Glutamatergic neuron (in vitro differentiated cells): Measurements from ENCODE around the gene CENPO. TPM values are rescaled to one million over a fixed set of nuclear protein-coding genes. Genes with fewer than 3 reads are reported as not detected.

ENCODE experiments used
- DNase-seq: peaks from one replicate; pipeline ENCODE4 v3.0.0; 2022
- H3K27ac Mint-ChIP-seq: one replicate; pipeline ENCODE4 v1.8.0; 2020; ENCODE audit warnings: mild to moderate bottlenecking, mixed read lengths, inconsistent platforms; ENCODE audit not compliant: unreplicated experiment
- H3K27me3 Mint-ChIP-seq: one replicate; pipeline ENCODE4 v1.8.0; 2020; ENCODE audit warnings: mild to moderate bottlenecking, moderate library complexity, mixed read lengths, inconsistent platforms; ENCODE audit not compliant: unreplicated experiment
- H3K36me3 Mint-ChIP-seq: one replicate; pipeline ENCODE4 v1.8.0; 2020; ENCODE audit warnings: mild to moderate bottlenecking, mixed read lengths, inconsistent platforms; ENCODE audit not compliant: unreplicated experiment
- H3K4me1 Mint-ChIP-seq: one replicate; pipeline ENCODE4 v1.8.0; 2020; ENCODE audit warnings: mild to moderate bottlenecking, low read depth, mixed read lengths, inconsistent platforms; ENCODE audit not compliant: unreplicated experiment
- H3K4me3 Mint-ChIP-seq: one replicate; pipeline ENCODE4 v1.8.0; 2020; ENCODE audit warnings: mild to moderate bottlenecking, mixed read lengths, inconsistent platforms; ENCODE audit not compliant: unreplicated experiment
- H3K9me3 Mint-ChIP-seq: one replicate; pipeline ENCODE4 v1.8.0; 2020; ENCODE audit warnings: mild to moderate bottlenecking, moderate library complexity, mixed read lengths, inconsistent platforms; ENCODE audit not compliant: unreplicated experiment
- CTCF ChIP-seq: fragments of 200-600 bp; sonication (generic); IDR thresholded peaks from one replicate; pipeline ENCODE4 v1.5.0; 2021; ENCODE audit not compliant: partially characterized antibody, unreplicated experiment
- total RNA-seq: library from RNA; stranded (reverse); fragmentation: NEBNext Ultra II Directional; extraction: Animal tissue kit (Norgen Biotek cat#: 25700); gene quantifications from one replicate; pipeline ENCODE4 v1.2.1, GENCODE V29; 2021; ENCODE audit not compliant: unreplicated experiment

Gene CENPO
- total RNA-seq, 1 donor from 2014 or later = 26.5 TPM

GRCh38 chr2:24819442-24820174, 26.4 kb downstream of the CENPO start:
- H3K9me3 Mint-ChIP-seq = peaks cover 4% of the 10 kb centered on the region
- H3K4me3 Mint-ChIP-seq = no peak overlapping the region
- no peak for TF ChIP-seq CTCF
- H3K4me1 Mint-ChIP-seq = peaks cover 10% of the 10 kb centered on the region
- DNase-seq = no peak
- peaks cover 7% of the 10 kb centered on the region for H3K36me3 Mint-ChIP-seq
- peaks cover 4% of the 10 kb centered on the region for H3K27me3 Mint-ChIP-seq
- H3K27ac Mint-ChIP-seq = no peak overlapping the region

GRCh38 chr2:24820175-24820513, 26.9 kb downstream of the CENPO start:
- Mint-ChIP-seq H3K9me3 (peaks cover 4% of the 10 kb centered on the region), H3K4me1 (peaks cover 10% of the 10 kb centered on the region), H3K27me3 (peaks cover 4% of the 10 kb centered on the region), H3K27ac (no peak overlapping the region), H3K4me3 (no peak overlapping the region), H3K36me3 (peaks cover 7% of the 10 kb centered on the region)
- TF ChIP-seq CTCF = no peak
- DNase-seq = no peak

- no peak for DNase-seq
- H3K27me3 Mint-ChIP-seq = peaks cover 4% of the 10 kb centered on the region
- no peak overlapping the region for H3K4me3 Mint-ChIP-seq
- TF ChIP-seq CTCF = no peak
- H3K9me3 Mint-ChIP-seq = peaks cover 3% of the 10 kb centered on the region
- peak overlapping the region; percentile 52 for H3K27ac Mint-ChIP-seq
- peaks cover 10% of the 10 kb centered on the region for H3K4me1 Mint-ChIP-seq
- peaks cover 7% of the 10 kb centered on the region for H3K36me3 Mint-ChIP-seq
Observed at GRCh38 chr2:24820598-24821432, 27.6 kb downstream of the CENPO start.

- DNase-seq = no peak
- Mint-ChIP-seq H3K27ac (peak overlapping the region; percentile 52), H3K4me1 (peaks cover 10% of the 10 kb centered on the region), H3K4me3 (no peak overlapping the region), H3K36me3 (peaks cover 7% of the 10 kb centered on the region), H3K9me3 (peaks cover 3% of the 10 kb centered on the region), H3K27me3 (peaks cover 4% of the 10 kb centered on the region)
- TF ChIP-seq CTCF = no peak
Observed at GRCh38 chr2:24821433-24821891, 28.2 kb downstream of the CENPO start.
